GM12878 (cell line): ENCODE measurements around the gene GLB1L2. TPM values are rescaled to one million over a fixed set of nuclear protein-coding genes. Genes with fewer than 3 reads are reported as not detected.

ENCODE experiments used
- ATAC-seq: fragments of 200-7000 bp; cut with Tn5 transposase; 3 replicates; pipeline ENCODE4 v1.9.1; 2020; ENCODE audit warnings: mild to moderate bottlenecking, moderate library complexity
- BruUV-seq: library from RNA; stranded (reverse); fragments of 400-500 nt; replicated peaks from 2 replicates; lab custom pipeline; 2021; lab: Mats Ljungman, UMichigan
- CTCF ChIA-PET: fragments of 300-600 bp; sonication (Branson Sonifier 250); formaldehyde crosslinking; extraction: SDS; loops from one replicate; lab custom pipeline; 2021; ENCODE audit warnings: inconsistent platforms; lab: Yijun Ruan, JAX
- POLR2A ChIA-PET: fragments of 350-600 bp; formaldehyde crosslinking; extraction: SDS; loops from one replicate; lab custom pipeline; 2021; ENCODE audit warnings: inconsistent platforms; lab: Charles Lee
- RAD21 ChIA-PET: fragments of 300-600 bp; sonication (Branson Sonifier 250); formaldehyde crosslinking; loops from one replicate; lab custom pipeline; 2023; ENCODE audit warnings: antibody characterized with exemption; ENCODE audit not compliant: unreplicated experiment; lab: Charles Lee
- SMC1A ChIA-PET: fragments of 300-600 bp; sonication (Branson Sonifier 250); formaldehyde crosslinking; loops from one replicate; lab custom pipeline; 2023; ENCODE audit not compliant: unreplicated experiment, uncharacterized antibody; lab: Charles Lee
- DNase-seq: peaks from one replicate; pipeline ENCODE4 v3.0.0-alpha.2; 2011; ENCODE audit warnings: low read depth, low spot score
- FAIRE-seq: peaks from 3 replicates; lab custom pipeline; 2011; peaks lifted over from hg19 to GRCh38; lab: Jason Lieb, UNC
- H2AFZ ChIP-seq: 2 replicates; pipeline ENCODE4 v1.6.0; 2011; ENCODE audit warnings: low read depth, low read length, control low read depth; ENCODE audit not compliant: control insufficient read depth
- H3K27ac ChIP-seq: 2 replicates; pipeline ENCODE4 v1.5.1; 2011; ENCODE audit warnings: control low read depth; ENCODE audit not compliant: control insufficient read depth, insufficient read depth
- H3K27me3 ChIP-seq, 2 experiments: replicated peaks in 1 of 2; 2 replicates each; pipeline versions ENCODE4 v1.6.0 to v1.6.1; 2011; ENCODE audit warnings: low read length in 1 of 2; ENCODE audit not compliant: control insufficient read depth in 2 of 2, insufficient read depth in 2 of 2
- H3K36me3 ChIP-seq, 2 experiments: 2 replicates each; pipeline ENCODE4 v1.5.1; 2011; ENCODE audit warnings: low read length in 1 of 2; ENCODE audit not compliant: control insufficient read depth in 2 of 2, insufficient read depth in 2 of 2
- H3K4me1 ChIP-seq: 2 replicates; pipeline ENCODE4 v1.6.1; 2011; ENCODE audit warnings: mild to moderate bottlenecking, low read length, moderate library complexity, mixed read lengths; ENCODE audit not compliant: control insufficient read depth, insufficient read depth
- H3K4me2 ChIP-seq: 2 replicates; pipeline ENCODE4 v1.6.0; 2011; ENCODE audit warnings: control low read depth; ENCODE audit not compliant: control insufficient read depth, insufficient read depth
- H3K4me3 ChIP-seq: fragments of 200-600 bp; sonication (generic); 2 replicates; pipeline ENCODE4 v1.5.1; 2016
- H3K79me2 ChIP-seq: 2 replicates; pipeline ENCODE4 v1.6.0; 2011; ENCODE audit warnings: low read length; ENCODE audit not compliant: control insufficient read depth, insufficient read depth
- H3K9ac ChIP-seq: 2 replicates; pipeline ENCODE4 v1.8.0; 2011; ENCODE audit warnings: low read length, control low read depth, mixed read lengths; ENCODE audit not compliant: control insufficient read depth, insufficient read depth
- H3K9me3 ChIP-seq: replicated peaks from 3 replicates; pipeline ENCODE4 v1.5.1; 2011; ENCODE audit warnings: mild to moderate bottlenecking, low read length; ENCODE audit not compliant: control insufficient read depth, insufficient read depth
- H4K20me1 ChIP-seq: 2 replicates; pipeline ENCODE4 v1.6.0; 2011; ENCODE audit not compliant: control insufficient read depth, insufficient read depth
- ATF2 ChIP-seq: IDR thresholded peaks from 2 replicates; pipeline ENCODE4 v1.6.1; 2012; ENCODE audit warnings: low read length, inconsistent platforms
- BACH1 ChIP-seq: fragments of 450-650 bp; IDR thresholded peaks from 2 replicates; pipeline ENCODE4 v1.6.1; 2017; ENCODE audit warnings: mild to moderate bottlenecking, borderline replicate concordance
- EED ChIP-seq: sonication (generic); IDR thresholded peaks from 2 replicates; pipeline ENCODE4 v1.6.1; 2016; ENCODE audit warnings: antibody characterized with exemption, low read depth
- EGR1 ChIP-seq, 2 experiments: IDR thresholded peaks; 1 replicate in 1 of 2; 2 replicates in 1 of 2; pipeline ENCODE4 v1.6.1; 2011 to 2012; ENCODE audit warnings: low read depth in 2 of 2, low read length in 2 of 2, borderline replicate concordance in 1 of 2, mild to moderate bottlenecking in 1 of 2, moderate library complexity in 1 of 2
- GABPA ChIP-seq: IDR thresholded peaks from 2 replicates; pipeline ENCODE4 v1.6.1; 2014; ENCODE audit warnings: antibody characterized with exemption, low read depth, mild to moderate bottlenecking, inconsistent platforms
- POLR2AphosphoS5 ChIP-seq: IDR thresholded peaks from 2 replicates; pipeline ENCODE4 v1.6.1; 2011; ENCODE audit warnings: mild to moderate bottlenecking, low read length, inconsistent platforms
- RAD21 ChIP-seq: IDR thresholded peaks from 2 replicates; pipeline ENCODE4 v1.6.1; 2011; ENCODE audit warnings: mild to moderate bottlenecking, low read depth, low read length, moderate library complexity; ENCODE audit not compliant: insufficient read depth
- RAD51 ChIP-seq: fragments of 450-650 bp; IDR thresholded peaks from 2 replicates; pipeline ENCODE4 v1.6.1; 2016; ENCODE audit warnings: moderate library complexity, mild to moderate bottlenecking, inconsistent platforms
- SMARCA5 ChIP-seq: fragments of 450-650 bp; IDR thresholded peaks from 2 replicates; pipeline ENCODE4 v1.6.1; 2017; ENCODE audit warnings: mild to moderate bottlenecking
- SMC3 ChIP-seq: IDR thresholded peaks from 2 replicates; pipeline ENCODE4 v1.6.1; 2011; ENCODE audit warnings: low read length, improper control_type of control experiment, borderline replicate concordance
- TCF3 ChIP-seq: IDR thresholded peaks from 2 replicates; pipeline ENCODE4 v1.6.1; 2012; ENCODE audit warnings: low read depth, mild to moderate bottlenecking, low read length, borderline replicate concordance; ENCODE audit not compliant: insufficient read depth
- WGBS: methylation state at CpG from one replicate; pipeline ENCODE4 v1.1.6; 2016; ENCODE audit warnings: low lambda C conversion rate; ENCODE audit not compliant: insufficient replicate concordance, insufficient coverage; ENCODE audit errors: missing lambda C conversion rate; 5-methylcytosine and 5-hydroxymethylcytosine counted together
- in situ Hi-C: fragments of 300-500 bp; cut with MboI; formaldehyde crosslinking; loops from 9 replicates; pipeline ENCODE4 v1.14.3; 2018; ENCODE audit warnings: mixed read lengths
- intact Hi-C: fragments of 100-400 bp; cut with micrococcal nuclease; formaldehyde crosslinking; loops from one replicate; pipeline ENCODE4 v1.14.2; 2022; ENCODE audit not compliant: unreplicated experiment
- polyA plus RNA-seq, 11 experiments: library from polyadenylated mRNA; depleted of rRNA in 4 of 11; unstranded in 6 of 11; stranded (reverse) in 5 of 11; fragments of >200 nt; fragmentation: Nextera tagmentation in 4 of 11; fragmentation: Illumina TruSeq in 1 of 11; extraction: Ambion mirVana in 4 of 11; extraction: Trizol in 1 of 11; gene quantifications; 1 replicate in 1 of 11; 2 replicates in 10 of 11; pipeline versions ENCODE4 v1.2.1 to v1.2.3, GENCODE V29; 2011 to 2016; ENCODE audit warnings: inconsistent platforms in 2 of 11, missing spikeins in 2 of 11, low read depth in 1 of 11
- total RNA-seq, 4 experiments: library from RNA; depleted of rRNA in 3 of 4; stranded (reverse); fragments of >200 nt in 3 of 4; fragmentation: Illumina TruSeq in 1 of 4; extraction: Trizol in 1 of 4; gene quantifications; 2 replicates each; pipeline versions ENCODE4 v1.2.1 to v1.2.3, GENCODE V29; 2013 to 2021
- TF ChIP-seq, protein P1 (sequence below): fragments of 450-650 bp; IDR thresholded peaks from 2 replicates; pipeline ENCODE4 v1.6.1; 2017; ENCODE audit warnings: mild to moderate bottlenecking, low read depth, inconsistent platforms; ENCODE audit not compliant: poor library complexity, severe bottlenecking
- TF ChIP-seq, protein P2 (sequence below): IDR thresholded peaks from 2 replicates; pipeline ENCODE4 v1.6.1; 2012; ENCODE audit warnings: low read depth, low read length, improper control_type of control experiment
- TF ChIP-seq, protein P3 (sequence below): IDR thresholded peaks from 2 replicates; pipeline ENCODE4 v1.6.1; 2012; ENCODE audit warnings: mild to moderate bottlenecking, low read depth, low read length

Gene GLB1L2
- total and polyA plus RNA-seq, 10 of the 15 experiments (the other 5 are each of a cell fraction or from before 2014, with no cell fraction given) = 0.04 to 0.85 (median 0.49) TPM

GRCh38 chr11:134290646-134291045, 41.1 kb upstream of the GLB1L2 start:
- SMC1A ChIA-PET = no interaction called here
- no peaks in the 10 kb centered on the region for H3K9me3 ChIP-seq
- no peak overlapping the region for H3K27ac ChIP-seq
- no peak overlapping the region for H3K4me2 ChIP-seq
- CTCF ChIA-PET = interaction anchor here (0.5 kb wide), 1 partner anchor 79 kb away, joined by 3 read pairs; no protein-coding TSS in a partner anchor
- no peaks in the 10 kb centered on the region for H4K20me1 ChIP-seq
- peaks cover 0 to 2% of the 10 kb centered on the region in 2 experiments; a peak in 1 of 4 replicates for H3K27me3 ChIP-seq
- ATAC-seq (no peak), DNase-seq (no peak), FAIRE-seq (no peak)
- no TSS peak for BruUV-seq
- in situ Hi-C loops (no loop called here), intact Hi-C loops (no loop called here)
- POLR2A ChIA-PET = no interaction called here
- 27% methylated on average over 7 of the region's 7 CpGs for WGBS
- H3K79me2 ChIP-seq = no peaks in the 10 kb centered on the region
- H3K4me3 ChIP-seq = no peak overlapping the region
- H3K9ac ChIP-seq = no peak overlapping the region
- RAD21 ChIA-PET = no interaction called here
- no peaks in the 10 kb centered on the region for H3K36me3 ChIP-seq
- H2AFZ ChIP-seq = no peak overlapping the region
- no peaks in the 10 kb centered on the region for H3K4me1 ChIP-seq
- TF ChIP-seq RAD51 (no peak), RAD21 (no peak), SMARCA5 (no peak), ATF2 (no peak), SMC3 (no peak), EED (no peak), EGR1 (IDR thresholded peaks at IDR 0.05; ENCODE audit: borderline replicate concordance in 1 of 2, low read depth in 2 of 2, low read length in 2 of 2) (no peak), BACH1 (no peak), TCF3 (no peak), GABPA (no peak), POLR2AphosphoS5 (no peak)
- TF ChIP-seq, protein P1, sequence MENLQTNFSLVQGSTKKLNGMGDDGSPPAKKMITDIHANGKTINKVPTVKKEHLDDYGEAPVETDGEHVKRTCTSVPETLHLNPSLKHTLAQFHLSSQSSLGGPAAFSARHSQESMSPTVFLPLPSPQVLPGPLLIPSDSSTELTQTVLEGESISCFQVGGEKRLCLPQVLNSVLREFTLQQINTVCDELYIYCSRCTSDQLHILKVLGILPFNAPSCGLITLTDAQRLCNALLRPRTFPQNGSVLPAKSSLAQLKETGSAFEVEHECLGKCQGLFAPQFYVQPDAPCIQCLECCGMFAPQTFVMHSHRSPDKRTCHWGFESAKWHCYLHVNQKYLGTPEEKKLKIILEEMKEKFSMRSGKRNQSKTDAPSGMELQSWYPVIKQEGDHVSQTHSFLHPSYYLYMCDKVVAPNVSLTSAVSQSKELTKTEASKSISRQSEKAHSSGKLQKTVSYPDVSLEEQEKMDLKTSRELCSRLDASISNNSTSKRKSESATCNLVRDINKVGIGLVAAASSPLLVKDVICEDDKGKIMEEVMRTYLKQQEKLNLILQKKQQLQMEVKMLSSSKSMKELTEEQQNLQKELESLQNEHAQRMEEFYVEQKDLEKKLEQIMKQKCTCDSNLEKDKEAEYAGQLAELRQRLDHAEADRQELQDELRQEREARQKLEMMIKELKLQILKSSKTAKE = no peak
- TF ChIP-seq, protein P2, sequence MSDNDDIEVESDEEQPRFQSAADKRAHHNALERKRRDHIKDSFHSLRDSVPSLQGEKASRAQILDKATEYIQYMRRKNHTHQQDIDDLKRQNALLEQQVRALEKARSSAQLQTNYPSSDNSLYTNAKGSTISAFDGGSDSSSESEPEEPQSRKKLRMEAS = no peak
- TF ChIP-seq, protein P3, sequence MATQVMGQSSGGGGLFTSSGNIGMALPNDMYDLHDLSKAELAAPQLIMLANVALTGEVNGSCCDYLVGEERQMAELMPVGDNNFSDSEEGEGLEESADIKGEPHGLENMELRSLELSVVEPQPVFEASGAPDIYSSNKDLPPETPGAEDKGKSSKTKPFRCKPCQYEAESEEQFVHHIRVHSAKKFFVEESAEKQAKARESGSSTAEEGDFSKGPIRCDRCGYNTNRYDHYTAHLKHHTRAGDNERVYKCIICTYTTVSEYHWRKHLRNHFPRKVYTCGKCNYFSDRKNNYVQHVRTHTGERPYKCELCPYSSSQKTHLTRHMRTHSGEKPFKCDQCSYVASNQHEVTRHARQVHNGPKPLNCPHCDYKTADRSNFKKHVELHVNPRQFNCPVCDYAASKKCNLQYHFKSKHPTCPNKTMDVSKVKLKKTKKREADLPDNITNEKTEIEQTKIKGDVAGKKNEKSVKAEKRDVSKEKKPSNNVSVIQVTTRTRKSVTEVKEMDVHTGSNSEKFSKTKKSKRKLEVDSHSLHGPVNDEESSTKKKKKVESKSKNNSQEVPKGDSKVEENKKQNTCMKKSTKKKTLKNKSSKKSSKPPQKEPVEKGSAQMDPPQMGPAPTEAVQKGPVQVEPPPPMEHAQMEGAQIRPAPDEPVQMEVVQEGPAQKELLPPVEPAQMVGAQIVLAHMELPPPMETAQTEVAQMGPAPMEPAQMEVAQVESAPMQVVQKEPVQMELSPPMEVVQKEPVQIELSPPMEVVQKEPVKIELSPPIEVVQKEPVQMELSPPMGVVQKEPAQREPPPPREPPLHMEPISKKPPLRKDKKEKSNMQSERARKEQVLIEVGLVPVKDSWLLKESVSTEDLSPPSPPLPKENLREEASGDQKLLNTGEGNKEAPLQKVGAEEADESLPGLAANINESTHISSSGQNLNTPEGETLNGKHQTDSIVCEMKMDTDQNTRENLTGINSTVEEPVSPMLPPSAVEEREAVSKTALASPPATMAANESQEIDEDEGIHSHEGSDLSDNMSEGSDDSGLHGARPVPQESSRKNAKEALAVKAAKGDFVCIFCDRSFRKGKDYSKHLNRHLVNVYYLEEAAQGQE = no peak
